Activated T-helper 1 cell treated with Interleukin-2 at 50 U/mL for 16 hours (primary cell): ENCODE measurements around the gene H3-3A.

Source experiments
- DNase-seq: peaks from one replicate; pipeline ENCODE4 v3.0.0-alpha.2; 2020; ENCODE audit warnings: low read depth

H3-3A gene

GRCh38 chr1:226111883-226112261 lies 49.4 kb downstream of the H3-3A start:
- DNase-seq, result no peak

GRCh38 chr1:226112626-226113025 lies 50.1 kb downstream of the H3-3A start:
- no peak for DNase-seq

- no peak for DNase-seq
Observed at GRCh38 chr1:226116673-226117072, 54.2 kb downstream of the H3-3A start.

GRCh38 chr1:226117330-226117729 lies 54.8 kb downstream of the H3-3A start:
- no peak for DNase-seq

- no peak for DNase-seq
Observed at GRCh38 chr1:226118357-226118756, 55.8 kb downstream of the H3-3A start.

GRCh38 chr1:226119169-226119568 lies 56.7 kb downstream of the H3-3A start:
- DNase-seq, result no peak

GRCh38 chr1:226120398-226120797 lies 57.9 kb downstream of the H3-3A start:
- no peak for DNase-seq

- DNase-seq, result no peak
Observed at GRCh38 chr1:226121049-226121586, 58.6 kb downstream of the H3-3A start.
